Esophagus squamous epithelium (tissue), 4 donors: Measurements from ENCODE around the gene HBP1.

Experiments used
- POLR2A ChIP-seq, 4 donors: fragments of 450-650 bp; IDR thresholded peaks; one replicate each; pipeline ENCODE4 v1.6.1; 2017; ENCODE audit warnings: antibody characterized with exemption in 4 of 4, mild to moderate bottlenecking in 4 of 4, moderate library complexity in 3 of 4
- TF ChIP-seq, protein P1 (sequence below), 6 experiments: fragments of 450-650 bp in 4 of 6; fragments of 200-600 bp in 2 of 6; sonication (generic) in 2 of 6; IDR thresholded peaks; one replicate each; pipeline ENCODE4 v1.5.1; 2016 to 2019; ENCODE audit warnings: antibody characterized with exemption in 6 of 6, mild to moderate bottlenecking in 4 of 6, moderate library complexity in 4 of 6

GRCh38 chr7:107151538-107151937 lies 17.3 kb upstream of the HBP1 start:
- TF ChIP-seq, protein P1, sequence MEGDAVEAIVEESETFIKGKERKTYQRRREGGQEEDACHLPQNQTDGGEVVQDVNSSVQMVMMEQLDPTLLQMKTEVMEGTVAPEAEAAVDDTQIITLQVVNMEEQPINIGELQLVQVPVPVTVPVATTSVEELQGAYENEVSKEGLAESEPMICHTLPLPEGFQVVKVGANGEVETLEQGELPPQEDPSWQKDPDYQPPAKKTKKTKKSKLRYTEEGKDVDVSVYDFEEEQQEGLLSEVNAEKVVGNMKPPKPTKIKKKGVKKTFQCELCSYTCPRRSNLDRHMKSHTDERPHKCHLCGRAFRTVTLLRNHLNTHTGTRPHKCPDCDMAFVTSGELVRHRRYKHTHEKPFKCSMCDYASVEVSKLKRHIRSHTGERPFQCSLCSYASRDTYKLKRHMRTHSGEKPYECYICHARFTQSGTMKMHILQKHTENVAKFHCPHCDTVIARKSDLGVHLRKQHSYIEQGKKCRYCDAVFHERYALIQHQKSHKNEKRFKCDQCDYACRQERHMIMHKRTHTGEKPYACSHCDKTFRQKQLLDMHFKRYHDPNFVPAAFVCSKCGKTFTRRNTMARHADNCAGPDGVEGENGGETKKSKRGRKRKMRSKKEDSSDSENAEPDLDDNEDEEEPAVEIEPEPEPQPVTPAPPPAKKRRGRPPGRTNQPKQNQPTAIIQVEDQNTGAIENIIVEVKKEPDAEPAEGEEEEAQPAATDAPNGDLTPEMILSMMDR (IDR thresholded peaks at IDR 0.05) = no peak
- TF ChIP-seq POLR2A (IDR thresholded peaks at IDR 0.05) = no peak
